Measurements from ENCODE around the gene MMEL1. TPM values are rescaled to one million over a fixed set of nuclear protein-coding genes. Genes with fewer than 3 reads are reported as not detected.

Gene MMEL1
- total RNA-seq, 2 donors from 2014 or later = 0.54 to 0.87 TPM

- Mint-ChIP-seq H3K27ac (no peak overlapping the region), H3K36me3 (ENCODE audit: low read depth) (no peaks in the 10 kb centered on the region), H3K4me1 (no peaks in the 10 kb centered on the region), H3K9me3 (no peaks in the 10 kb centered on the region), H3K4me3 (no peak overlapping the region), H3K27me3 (peaks cover 7% of the 10 kb centered on the region)
- ATAC-seq (replicated peaks) = no peak
These were observed 27.1 kb downstream of the MMEL1 start for GRCh38 chr1:2605509-2606395.

GRCh38 chr1:2604844-2605508 is 27.8 kb downstream of the MMEL1 start:
- no peak overlapping the region for H3K4me3 Mint-ChIP-seq
- H3K27me3 Mint-ChIP-seq = peaks cover 7% of the 10 kb centered on the region
- H3K36me3 Mint-ChIP-seq (ENCODE audit: low read depth) = no peaks in the 10 kb centered on the region
- no peaks in the 10 kb centered on the region for H3K4me1 Mint-ChIP-seq
- ATAC-seq (replicated peaks) = no peak
- no peak overlapping the region for H3K27ac Mint-ChIP-seq
- H3K9me3 Mint-ChIP-seq = no peaks in the 10 kb centered on the region

- Mint-ChIP-seq H3K36me3 (ENCODE audit: low read depth) (no peaks in the 10 kb centered on the region), H3K4me3 (no peak overlapping the region), H3K9me3 (no peaks in the 10 kb centered on the region), H3K27ac (no peak overlapping the region), H3K4me1 (no peaks in the 10 kb centered on the region), H3K27me3 (peaks cover 7% of the 10 kb centered on the region)
- no peak for ATAC-seq (replicated peaks)
These were observed 28.5 kb downstream of the MMEL1 start for GRCh38 chr1:2604156-2604843.

GRCh38 chr1:2603521-2604155 is 29.2 kb downstream of the MMEL1 start:
- no peaks in the 10 kb centered on the region for H3K9me3 Mint-ChIP-seq
- no peak overlapping the region for H3K4me3 Mint-ChIP-seq
- no peak overlapping the region for H3K27ac Mint-ChIP-seq
- peaks cover 7% of the 10 kb centered on the region for H3K27me3 Mint-ChIP-seq
- no peaks in the 10 kb centered on the region for H3K36me3 Mint-ChIP-seq (ENCODE audit: low read depth)
- no peaks in the 10 kb centered on the region for H3K4me1 Mint-ChIP-seq
- ATAC-seq (replicated peaks) = no peak

- peaks cover 7% of the 10 kb centered on the region for H3K27me3 Mint-ChIP-seq
- no peak for ATAC-seq (replicated peaks)
- no peaks in the 10 kb centered on the region for H3K4me1 Mint-ChIP-seq
These were observed 29.8 kb downstream of the MMEL1 start for GRCh38 chr1:2602866-2603520.

GRCh38 chr1:2602311-2602835 is 30.4 kb downstream of the MMEL1 start:
- H3K4me1 Mint-ChIP-seq = peaks cover 2% of the 10 kb centered on the region
- no peak for ATAC-seq (replicated peaks)
- H3K9me3 Mint-ChIP-seq = no peaks in the 10 kb centered on the region
- H3K36me3 Mint-ChIP-seq (ENCODE audit: low read depth) = no peaks in the 10 kb centered on the region
- no peak overlapping the region for H3K4me3 Mint-ChIP-seq
- H3K27me3 Mint-ChIP-seq = peaks cover 7% of the 10 kb centered on the region
- peak overlapping the region; percentile 47 for H3K27ac Mint-ChIP-seq

More at GRCh38 chr1:2602866-2603520, 29.8 kb downstream of the MMEL1 start:
- Mint-ChIP-seq H3K4me3 (no peak overlapping the region), H3K36me3 (ENCODE audit: low read depth) (no peaks in the 10 kb centered on the region), H3K27ac (peak overlapping the region; percentile 47), H3K9me3 (no peaks in the 10 kb centered on the region)

- Mint-ChIP-seq H3K9me3 (no peaks in the 10 kb centered on the region), H3K27me3 (peaks cover 7% of the 10 kb centered on the region), H3K27ac (no peak overlapping the region), H3K36me3 (ENCODE audit: low read depth) (no peaks in the 10 kb centered on the region), H3K4me3 (no peak overlapping the region), H3K4me1 (peaks cover 4% of the 10 kb centered on the region)
- no peak for ATAC-seq (replicated peaks)
These were observed 31.0 kb downstream of the MMEL1 start for GRCh38 chr1:2601721-2602303.

- no peak overlapping the region for H3K4me3 Mint-ChIP-seq
- ATAC-seq (replicated peaks) = no peak
- no peaks in the 10 kb centered on the region for H3K9me3 Mint-ChIP-seq
- H3K4me1 Mint-ChIP-seq = peaks cover 4% of the 10 kb centered on the region
- no peaks in the 10 kb centered on the region for H3K36me3 Mint-ChIP-seq (ENCODE audit: low read depth)
- H3K27ac Mint-ChIP-seq = no peak overlapping the region
- peaks cover 7% of the 10 kb centered on the region for H3K27me3 Mint-ChIP-seq
These were observed 34.4 kb downstream of the MMEL1 start for GRCh38 chr1:2598329-2598931.

- H3K9me3 Mint-ChIP-seq = no peaks in the 10 kb centered on the region
- H3K27ac Mint-ChIP-seq = no peak overlapping the region
- no peak for ATAC-seq (replicated peaks)
- H3K36me3 Mint-ChIP-seq (ENCODE audit: low read depth) = no peaks in the 10 kb centered on the region
- H3K27me3 Mint-ChIP-seq = peaks cover 4% of the 10 kb centered on the region
- peaks cover 4% of the 10 kb centered on the region for H3K4me1 Mint-ChIP-seq
- H3K4me3 Mint-ChIP-seq = no peak overlapping the region
These were observed 35.1 kb downstream of the MMEL1 start for GRCh38 chr1:2597441-2598328.

GRCh38 chr1:2596530-2597333 is 36.1 kb downstream of the MMEL1 start:
- Mint-ChIP-seq H3K4me3 (no peak overlapping the region), H3K9me3 (no peaks in the 10 kb centered on the region), H3K36me3 (ENCODE audit: low read depth) (no peaks in the 10 kb centered on the region), H3K4me1 (peaks cover 4% of the 10 kb centered on the region), H3K27ac (no peak overlapping the region), H3K27me3 (no peaks in the 10 kb centered on the region)
- no peak for ATAC-seq (replicated peaks)

- Mint-ChIP-seq H3K27me3 (no peaks in the 10 kb centered on the region), H3K27ac (no peak overlapping the region), H3K4me3 (no peak overlapping the region), H3K9me3 (no peaks in the 10 kb centered on the region), H3K36me3 (ENCODE audit: low read depth) (no peaks in the 10 kb centered on the region), H3K4me1 (peaks cover 4% of the 10 kb centered on the region)
- no peak for ATAC-seq (replicated peaks)
These were observed 36.8 kb downstream of the MMEL1 start for GRCh38 chr1:2595812-2596529.
